ENCODE data around the gene ARHGAP15.

ARHGAP15 gene

GRCh38 chr2:143807192-143807591, 678.0 kb downstream of the ARHGAP15 start:
- Histone ChIP-seq H3K27ac (ENCODE audit: low read depth, low read length) (no peak overlapping the region), H3K9ac (ENCODE audit: low read length) (no peak overlapping the region), H3K36me3 (ENCODE audit: control insufficient read depth, insufficient read depth, low read length) (no peaks in the 10 kb centered on the region), H3K27me3 (ENCODE audit: control insufficient read depth, insufficient read depth, low read length) (no peaks in the 10 kb centered on the region), H3K4me3 (ENCODE audit: low read length) (no peak overlapping the region), H3K4me1 (ENCODE audit: control insufficient read depth, insufficient read depth, low read length) (no peaks in the 10 kb centered on the region)

- Histone ChIP-seq H3K4me1 (ENCODE audit: control insufficient read depth, insufficient read depth, low read length) (no peaks in the 10 kb centered on the region), H3K4me3 (ENCODE audit: low read length) (no peak overlapping the region), H3K27ac (ENCODE audit: low read depth, low read length) (no peak overlapping the region), H3K27me3 (ENCODE audit: control insufficient read depth, insufficient read depth, low read length) (no peaks in the 10 kb centered on the region), H3K9ac (ENCODE audit: low read length) (no peak overlapping the region), H3K36me3 (ENCODE audit: control insufficient read depth, insufficient read depth, low read length) (no peaks in the 10 kb centered on the region)
Measured at GRCh38 chr2:143807671-143808070, 678.5 kb downstream of the ARHGAP15 start.

- Histone ChIP-seq H3K4me1 (ENCODE audit: control insufficient read depth, insufficient read depth, low read length) (no peaks in the 10 kb centered on the region), H3K9ac (ENCODE audit: low read length) (no peak overlapping the region), H3K4me3 (ENCODE audit: low read length) (no peak overlapping the region), H3K27ac (ENCODE audit: low read depth, low read length) (no peak overlapping the region), H3K36me3 (ENCODE audit: control insufficient read depth, insufficient read depth, low read length) (no peaks in the 10 kb centered on the region), H3K27me3 (ENCODE audit: control insufficient read depth, insufficient read depth, low read length) (no peaks in the 10 kb centered on the region)
Measured at GRCh38 chr2:143808166-143808565, 678.9 kb downstream of the ARHGAP15 start.

GRCh38 chr2:143815082-143815481, 685.9 kb downstream of the ARHGAP15 start:
- H3K27ac ChIP-seq (ENCODE audit: low read depth, low read length) = no peak overlapping the region
- no peak overlapping the region for H3K9ac ChIP-seq (ENCODE audit: low read length)
- no peaks in the 10 kb centered on the region for H3K27me3 ChIP-seq (ENCODE audit: control insufficient read depth, insufficient read depth, low read length)
- no peak overlapping the region for H3K4me3 ChIP-seq (ENCODE audit: low read length)
- no peaks in the 10 kb centered on the region for H3K4me1 ChIP-seq (ENCODE audit: control insufficient read depth, insufficient read depth, low read length)
- no peaks in the 10 kb centered on the region for H3K36me3 ChIP-seq (ENCODE audit: control insufficient read depth, insufficient read depth, low read length)

- Histone ChIP-seq H3K4me3 (ENCODE audit: low read length) (no peak overlapping the region), H3K4me1 (ENCODE audit: control insufficient read depth, insufficient read depth, low read length) (no peaks in the 10 kb centered on the region), H3K36me3 (ENCODE audit: control insufficient read depth, insufficient read depth, low read length) (no peaks in the 10 kb centered on the region), H3K27ac (ENCODE audit: low read depth, low read length) (no peak overlapping the region), H3K9ac (ENCODE audit: low read length) (no peak overlapping the region), H3K27me3 (ENCODE audit: control insufficient read depth, insufficient read depth, low read length) (no peaks in the 10 kb centered on the region)
Measured at GRCh38 chr2:143816916-143817315, 687.7 kb downstream of the ARHGAP15 start.
